ENCODE results near the gene NPAS3.

GRCh38 chr14:32984241-32984930, 45.7 kb downstream of the NPAS3 start:
- TF ChIP-seq CTCF (conservative IDR thresholded peaks at IDR 0.05; ENCODE audit: low read depth, low read length), result no peak
- TF ChIP-seq EZH2 (IDR thresholded peaks at IDR 0.05; ENCODE audit: borderline replicate concordance, low read depth, low read length, poor library complexity, severe bottlenecking), result no peak
